Measurements from ENCODE around the gene EFCAB9.

GRCh38 chr5:172248637-172249036 is 54.7 kb downstream of the EFCAB9 start:
- no peak for TF ChIP-seq CTCF (conservative IDR thresholded peaks at IDR 0.05)
- no peak for TF ChIP-seq ZFX (IDR thresholded peaks at IDR 0.05)

Measured in C4-2B (cell line).